SK-N-SH treated with all-trans-retinoic acid at 6 μM for 48 hours (cell line): ENCODE measurements around the gene OBSL1.

ENCODE experiments used
- ATAC-seq: fragments of 200-7000 bp; cut with Tn5 transposase; 3 replicates; pipeline ENCODE4 v1.9.1; 2020; ENCODE audit warnings: mild to moderate bottlenecking, moderate library complexity
- ARNTL ChIP-seq: fragments of 450-650 bp; formaldehyde crosslinking; IDR thresholded peaks from 2 replicates; pipeline ENCODE4 v1.5.0; 2020; ENCODE audit warnings: low read depth, mild to moderate bottlenecking, moderate library complexity, borderline replicate concordance
- CSDC2 ChIP-seq: fragments of 250-450 bp; sonication (Bioruptor Pico); IDR thresholded peaks from 2 replicates; pipeline ENCODE4 v1.5.0; 2020; ENCODE audit warnings: mild to moderate bottlenecking, moderate library complexity
- ESRRG ChIP-seq: fragments of 250-450 bp; sonication (Bioruptor Pico); IDR thresholded peaks from 2 replicates; pipeline ENCODE4 v1.6.1; 2021; ENCODE audit warnings: mild to moderate bottlenecking
- GLIS3 ChIP-seq: fragments of 250-450 bp; sonication (Bioruptor Pico); IDR thresholded peaks from 2 replicates; pipeline ENCODE4 v1.5.0; 2020; ENCODE audit warnings: mild to moderate bottlenecking, moderate library complexity
- ISL1 ChIP-seq: fragments of 250-450 bp; sonication (Bioruptor Pico); IDR thresholded peaks from 2 replicates; pipeline ENCODE4 v2.1.2; 2022; ENCODE audit warnings: mild to moderate bottlenecking, moderate library complexity
- PPARA ChIP-seq: fragments of 250-450 bp; sonication (Bioruptor Pico); IDR thresholded peaks from 2 replicates; pipeline ENCODE4 v1.5.0; 2020; ENCODE audit warnings: mild to moderate bottlenecking, borderline replicate concordance
- RARB ChIP-seq: fragments of 250-450 bp; sonication (Bioruptor Pico); IDR thresholded peaks from 2 replicates; pipeline ENCODE4 v1.8.0; 2021; ENCODE audit warnings: mild to moderate bottlenecking, moderate library complexity
- TCF4 ChIP-seq: fragments of 250-450 bp; sonication (Bioruptor Pico); IDR thresholded peaks from 2 replicates; pipeline ENCODE4 v1.8.0; 2021; ENCODE audit warnings: mild to moderate bottlenecking, moderate library complexity, borderline replicate concordance
- TOX ChIP-seq: fragments of 250-450 bp; sonication (Bioruptor Pico); IDR thresholded peaks from 2 replicates; pipeline ENCODE4 v1.8.0; 2021; ENCODE audit warnings: mild to moderate bottlenecking, moderate library complexity, borderline replicate concordance
- ZFP3 ChIP-seq: fragments of 250-450 bp; sonication (Bioruptor Pico); IDR thresholded peaks from 2 replicates; pipeline ENCODE4 v1.5.0; 2020; ENCODE audit warnings: mild to moderate bottlenecking, moderate library complexity
- ZFP30 ChIP-seq: fragments of 450-650 bp; formaldehyde crosslinking; IDR thresholded peaks from 2 replicates; pipeline ENCODE4 v1.5.0; 2022; ENCODE audit warnings: mild to moderate bottlenecking, moderate library complexity
- TF ChIP-seq, protein P1 (sequence below): fragments of 250-450 bp; sonication (Bioruptor Pico); IDR thresholded peaks from 2 replicates; pipeline ENCODE4 v1.5.0; 2020; ENCODE audit warnings: mild to moderate bottlenecking, moderate library complexity
- TF ChIP-seq, protein P2 (sequence below): fragments of 250-450 bp; sonication (Bioruptor Pico); IDR thresholded peaks from 2 replicates; pipeline ENCODE4 v1.8.0; 2020; ENCODE audit warnings: mild to moderate bottlenecking, moderate library complexity, borderline replicate concordance
- TF ChIP-seq, protein P3 (sequence below): fragments of 250-450 bp; sonication (Bioruptor Pico); IDR thresholded peaks from 2 replicates; pipeline ENCODE4 v1.5.1; 2021; ENCODE audit warnings: mild to moderate bottlenecking, moderate library complexity
- TF ChIP-seq, protein P4 (sequence below): fragments of 250-450 bp; sonication (Bioruptor Pico); IDR thresholded peaks from 2 replicates; pipeline ENCODE4 v1.5.1; 2020; ENCODE audit warnings: low read depth, mild to moderate bottlenecking, moderate library complexity
- TF ChIP-seq, protein P5 (sequence below): fragments of 250-450 bp; sonication (Bioruptor Pico); IDR thresholded peaks from 2 replicates; pipeline ENCODE4 v1.8.0; 2021; ENCODE audit warnings: low read depth, mild to moderate bottlenecking, moderate library complexity, borderline replicate concordance

The OBSL1 gene

DNA sequence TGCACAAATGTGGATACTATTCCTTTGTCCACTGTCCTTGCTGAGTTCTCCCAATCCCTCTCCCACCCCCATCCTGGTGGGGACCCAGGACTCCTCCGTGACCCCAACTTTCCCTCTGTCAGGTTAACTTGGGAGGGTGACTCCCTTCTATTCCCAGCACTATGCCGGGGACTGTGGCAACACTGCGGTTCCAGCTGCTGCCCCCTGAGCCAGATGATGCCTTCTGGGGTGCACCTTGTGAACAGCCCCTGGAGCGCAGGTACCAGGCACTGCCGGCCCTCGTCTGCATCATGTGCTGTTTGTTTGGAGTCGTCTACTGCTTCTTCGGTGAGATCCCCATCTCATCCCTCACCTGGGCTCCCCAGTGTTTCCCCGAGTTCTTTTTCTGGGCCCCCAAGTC, 26.8 kb downstream of the OBSL1 start (continued):
- TF ChIP-seq, protein P1, sequence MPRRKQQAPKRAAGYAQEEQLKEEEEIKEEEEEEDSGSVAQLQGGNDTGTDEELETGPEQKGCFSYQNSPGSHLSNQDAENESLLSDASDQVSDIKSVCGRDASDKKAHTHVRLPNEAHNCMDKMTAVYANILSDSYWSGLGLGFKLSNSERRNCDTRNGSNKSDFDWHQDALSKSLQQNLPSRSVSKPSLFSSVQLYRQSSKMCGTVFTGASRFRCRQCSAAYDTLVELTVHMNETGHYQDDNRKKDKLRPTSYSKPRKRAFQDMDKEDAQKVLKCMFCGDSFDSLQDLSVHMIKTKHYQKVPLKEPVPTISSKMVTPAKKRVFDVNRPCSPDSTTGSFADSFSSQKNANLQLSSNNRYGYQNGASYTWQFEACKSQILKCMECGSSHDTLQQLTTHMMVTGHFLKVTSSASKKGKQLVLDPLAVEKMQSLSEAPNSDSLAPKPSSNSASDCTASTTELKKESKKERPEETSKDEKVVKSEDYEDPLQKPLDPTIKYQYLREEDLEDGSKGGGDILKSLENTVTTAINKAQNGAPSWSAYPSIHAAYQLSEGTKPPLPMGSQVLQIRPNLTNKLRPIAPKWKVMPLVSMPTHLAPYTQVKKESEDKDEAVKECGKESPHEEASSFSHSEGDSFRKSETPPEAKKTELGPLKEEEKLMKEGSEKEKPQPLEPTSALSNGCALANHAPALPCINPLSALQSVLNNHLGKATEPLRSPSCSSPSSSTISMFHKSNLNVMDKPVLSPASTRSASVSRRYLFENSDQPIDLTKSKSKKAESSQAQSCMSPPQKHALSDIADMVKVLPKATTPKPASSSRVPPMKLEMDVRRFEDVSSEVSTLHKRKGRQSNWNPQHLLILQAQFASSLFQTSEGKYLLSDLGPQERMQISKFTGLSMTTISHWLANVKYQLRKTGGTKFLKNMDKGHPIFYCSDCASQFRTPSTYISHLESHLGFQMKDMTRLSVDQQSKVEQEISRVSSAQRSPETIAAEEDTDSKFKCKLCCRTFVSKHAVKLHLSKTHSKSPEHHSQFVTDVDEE: no peak
- no peak for TF ChIP-seq TCF4

DNA sequence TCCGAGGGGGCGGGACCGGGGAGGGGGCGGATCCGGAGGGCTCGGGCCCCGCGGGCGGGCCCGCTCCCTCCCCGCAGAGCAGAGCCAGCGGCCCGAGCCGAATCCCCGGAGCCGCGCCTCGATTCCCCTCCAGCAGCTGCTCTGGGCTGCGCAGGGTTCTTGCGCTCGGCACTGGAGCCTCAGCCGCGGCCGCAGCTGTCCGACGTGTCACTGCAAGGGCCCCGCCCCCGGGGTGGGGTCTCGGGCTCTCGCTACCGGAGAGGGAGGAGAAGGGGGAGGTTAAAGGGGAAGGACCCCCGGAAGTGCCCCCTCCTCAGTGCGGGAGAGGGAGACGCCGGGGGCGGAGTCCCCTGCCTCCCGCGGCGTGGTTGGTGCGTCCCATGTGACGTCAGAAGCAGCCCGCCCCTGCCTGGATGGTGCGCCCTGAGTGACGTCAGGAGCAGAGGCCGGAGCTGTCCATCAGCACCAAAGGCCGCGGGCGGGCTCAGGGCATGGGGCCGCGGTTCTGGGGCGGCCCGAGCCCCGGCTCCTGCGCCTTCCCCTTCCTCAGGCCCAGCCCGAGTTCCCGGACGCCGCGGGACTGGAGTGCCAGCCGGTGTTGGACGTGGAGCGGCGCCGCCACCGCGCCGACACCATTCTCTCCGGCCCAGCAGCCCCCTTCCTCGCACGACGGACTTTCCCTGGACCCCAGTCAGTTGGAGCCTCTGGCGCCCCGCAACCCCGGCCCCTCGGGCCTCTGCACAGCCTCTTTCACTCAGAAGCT, 27.6 kb downstream of the OBSL1 start, which contains the start of the genes CHPF and TMEM198:
Gene CHPF (minus strand): TSS at position 214 of the 763 bp plus-strand sequence. CDS start 271 bp downstream, outside the sequence.
Gene TMEM198 (plus strand): TSS at position 433 of the 763 bp plus-strand sequence. CDS start 700 bp downstream, outside the sequence.
- ATAC-seq: peak; percentile 82
- peak; percentile 73; the same call in 1 of the 2 replicates for TF ChIP-seq ZFP3
- TF ChIP-seq, protein P2, sequence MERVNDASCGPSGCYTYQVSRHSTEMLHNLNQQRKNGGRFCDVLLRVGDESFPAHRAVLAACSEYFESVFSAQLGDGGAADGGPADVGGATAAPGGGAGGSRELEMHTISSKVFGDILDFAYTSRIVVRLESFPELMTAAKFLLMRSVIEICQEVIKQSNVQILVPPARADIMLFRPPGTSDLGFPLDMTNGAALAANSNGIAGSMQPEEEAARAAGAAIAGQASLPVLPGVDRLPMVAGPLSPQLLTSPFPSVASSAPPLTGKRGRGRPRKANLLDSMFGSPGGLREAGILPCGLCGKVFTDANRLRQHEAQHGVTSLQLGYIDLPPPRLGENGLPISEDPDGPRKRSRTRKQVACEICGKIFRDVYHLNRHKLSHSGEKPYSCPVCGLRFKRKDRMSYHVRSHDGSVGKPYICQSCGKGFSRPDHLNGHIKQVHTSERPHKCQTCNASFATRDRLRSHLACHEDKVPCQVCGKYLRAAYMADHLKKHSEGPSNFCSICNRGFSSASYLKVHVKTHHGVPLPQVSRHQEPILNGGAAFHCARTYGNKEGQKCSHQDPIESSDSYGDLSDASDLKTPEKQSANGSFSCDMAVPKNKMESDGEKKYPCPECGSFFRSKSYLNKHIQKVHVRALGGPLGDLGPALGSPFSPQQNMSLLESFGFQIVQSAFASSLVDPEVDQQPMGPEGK: peak; percentile 89
- TF ChIP-seq, protein P3, sequence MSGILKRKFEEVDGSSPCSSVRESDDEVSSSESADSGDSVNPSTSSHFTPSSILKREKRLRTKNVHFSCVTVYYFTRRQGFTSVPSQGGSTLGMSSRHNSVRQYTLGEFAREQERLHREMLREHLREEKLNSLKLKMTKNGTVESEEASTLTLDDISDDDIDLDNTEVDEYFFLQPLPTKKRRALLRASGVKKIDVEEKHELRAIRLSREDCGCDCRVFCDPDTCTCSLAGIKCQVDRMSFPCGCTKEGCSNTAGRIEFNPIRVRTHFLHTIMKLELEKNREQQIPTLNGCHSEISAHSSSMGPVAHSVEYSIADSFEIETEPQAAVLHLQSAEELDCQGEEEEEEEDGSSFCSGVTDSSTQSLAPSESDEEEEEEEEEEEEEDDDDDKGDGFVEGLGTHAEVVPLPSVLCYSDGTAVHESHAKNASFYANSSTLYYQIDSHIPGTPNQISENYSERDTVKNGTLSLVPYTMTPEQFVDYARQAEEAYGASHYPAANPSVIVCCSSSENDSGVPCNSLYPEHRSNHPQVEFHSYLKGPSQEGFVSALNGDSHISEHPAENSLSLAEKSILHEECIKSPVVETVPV: no peak

DNA sequence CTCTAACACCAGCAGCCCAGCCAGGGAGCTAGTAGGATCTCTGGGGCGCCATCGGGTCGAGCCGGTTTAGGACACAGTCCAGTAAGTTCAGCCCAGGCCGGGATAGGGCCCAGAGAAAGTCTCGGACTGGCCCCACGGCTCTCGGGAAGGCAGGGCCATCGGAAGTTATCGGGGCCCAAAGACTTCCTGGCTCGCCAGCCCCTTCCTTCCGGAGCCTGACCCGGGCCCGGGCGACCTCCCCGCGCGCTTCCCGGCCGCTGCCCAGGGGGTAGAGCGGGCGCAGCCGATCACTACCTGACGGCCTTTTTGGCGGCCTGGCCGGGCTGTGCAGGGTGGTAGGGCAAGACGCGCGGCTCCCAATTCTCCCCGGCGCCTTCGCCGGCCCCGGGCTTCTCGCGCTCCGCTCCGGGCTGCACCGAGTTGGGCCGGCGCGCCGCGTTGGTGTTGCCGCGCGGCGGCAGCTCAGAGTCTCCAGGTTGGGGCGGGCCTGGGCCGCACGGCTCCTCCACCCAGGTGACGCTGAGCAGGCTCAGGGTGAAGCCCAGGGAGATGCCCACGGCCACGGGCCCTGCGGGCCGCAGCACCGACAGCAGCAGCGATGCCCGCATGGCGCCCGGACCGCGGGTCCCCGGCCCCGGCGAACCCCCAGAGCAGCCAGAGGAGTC, 28.3 kb downstream of the OBSL1 start:
- peak; percentile 59 for ATAC-seq
- TF ChIP-seq, protein P4, sequence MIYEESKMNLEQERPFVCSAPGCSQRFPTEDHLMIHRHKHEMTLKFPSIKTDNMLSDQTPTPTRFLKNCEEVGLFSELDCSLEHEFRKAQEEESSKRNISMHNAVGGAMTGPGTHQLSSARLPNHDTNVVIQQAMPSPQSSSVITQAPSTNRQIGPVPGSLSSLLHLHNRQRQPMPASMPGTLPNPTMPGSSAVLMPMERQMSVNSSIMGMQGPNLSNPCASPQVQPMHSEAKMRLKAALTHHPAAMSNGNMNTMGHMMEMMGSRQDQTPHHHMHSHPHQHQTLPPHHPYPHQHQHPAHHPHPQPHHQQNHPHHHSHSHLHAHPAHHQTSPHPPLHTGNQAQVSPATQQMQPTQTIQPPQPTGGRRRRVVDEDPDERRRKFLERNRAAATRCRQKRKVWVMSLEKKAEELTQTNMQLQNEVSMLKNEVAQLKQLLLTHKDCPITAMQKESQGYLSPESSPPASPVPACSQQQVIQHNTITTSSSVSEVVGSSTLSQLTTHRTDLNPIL (CRISPR knock-in tag): no peak
- TF ChIP-seq, protein P2: no peak
- no peak for TF ChIP-seq ISL1 (CRISPR knock-in tag)
- TF ChIP-seq PPARA: no peak
- TF ChIP-seq GLIS3 (CRISPR knock-in tag): no peak
- TF ChIP-seq ZFP30: no peak
- no peak for TF ChIP-seq CSDC2
- no peak for TF ChIP-seq RARB (CRISPR knock-in tag)
- TF ChIP-seq, protein P5, sequence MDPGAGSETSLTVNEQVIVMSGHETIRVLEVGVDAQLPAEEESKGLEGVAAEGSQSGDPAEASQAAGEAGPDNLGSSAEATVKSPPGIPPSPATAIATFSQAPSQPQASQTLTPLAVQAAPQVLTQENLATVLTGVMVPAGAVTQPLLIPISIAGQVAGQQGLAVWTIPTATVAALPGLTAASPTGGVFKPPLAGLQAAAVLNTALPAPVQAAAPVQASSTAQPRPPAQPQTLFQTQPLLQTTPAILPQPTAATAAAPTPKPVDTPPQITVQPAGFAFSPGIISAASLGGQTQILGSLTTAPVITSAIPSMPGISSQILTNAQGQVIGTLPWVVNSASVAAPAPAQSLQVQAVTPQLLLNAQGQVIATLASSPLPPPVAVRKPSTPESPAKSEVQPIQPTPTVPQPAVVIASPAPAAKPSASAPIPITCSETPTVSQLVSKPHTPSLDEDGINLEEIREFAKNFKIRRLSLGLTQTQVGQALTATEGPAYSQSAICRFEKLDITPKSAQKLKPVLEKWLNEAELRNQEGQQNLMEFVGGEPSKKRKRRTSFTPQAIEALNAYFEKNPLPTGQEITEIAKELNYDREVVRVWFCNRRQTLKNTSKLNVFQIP (CRISPR knock-in tag): no peak
- TF ChIP-seq TOX: no peak
- no peak for TF ChIP-seq ESRRG (CRISPR knock-in tag)
- TF ChIP-seq ARNTL: no peak
- TF ChIP-seq, all 23 proteins: peak for 0
